Rectal smooth muscle tissue (tissue), 1 donor: ENCODE data around the gene PLCB4.

ENCODE experiments used
- H3K27ac ChIP-seq: one replicate; pipeline ENCODE4 v1.7.0; 2013; ENCODE audit warnings: low read depth, low read length, inconsistent platforms
- H3K27me3 ChIP-seq: one replicate; pipeline ENCODE4 v1.7.0; 2013; ENCODE audit warnings: low read length; ENCODE audit not compliant: control insufficient read depth, insufficient read depth
- H3K36me3 ChIP-seq: one replicate; pipeline ENCODE4 v1.7.0; 2013; ENCODE audit warnings: low read length; ENCODE audit not compliant: control insufficient read depth, insufficient read depth
- H3K4me1 ChIP-seq: one replicate; pipeline ENCODE4 v1.7.0; 2013; ENCODE audit warnings: low read length; ENCODE audit not compliant: control insufficient read depth, insufficient read depth
- H3K4me3 ChIP-seq: one replicate; pipeline ENCODE4 v1.7.0; 2013; ENCODE audit warnings: low read length
- H3K9ac ChIP-seq: one replicate; pipeline ENCODE4 v1.7.0; 2013; ENCODE audit warnings: low read length

Gene PLCB4

DNA sequence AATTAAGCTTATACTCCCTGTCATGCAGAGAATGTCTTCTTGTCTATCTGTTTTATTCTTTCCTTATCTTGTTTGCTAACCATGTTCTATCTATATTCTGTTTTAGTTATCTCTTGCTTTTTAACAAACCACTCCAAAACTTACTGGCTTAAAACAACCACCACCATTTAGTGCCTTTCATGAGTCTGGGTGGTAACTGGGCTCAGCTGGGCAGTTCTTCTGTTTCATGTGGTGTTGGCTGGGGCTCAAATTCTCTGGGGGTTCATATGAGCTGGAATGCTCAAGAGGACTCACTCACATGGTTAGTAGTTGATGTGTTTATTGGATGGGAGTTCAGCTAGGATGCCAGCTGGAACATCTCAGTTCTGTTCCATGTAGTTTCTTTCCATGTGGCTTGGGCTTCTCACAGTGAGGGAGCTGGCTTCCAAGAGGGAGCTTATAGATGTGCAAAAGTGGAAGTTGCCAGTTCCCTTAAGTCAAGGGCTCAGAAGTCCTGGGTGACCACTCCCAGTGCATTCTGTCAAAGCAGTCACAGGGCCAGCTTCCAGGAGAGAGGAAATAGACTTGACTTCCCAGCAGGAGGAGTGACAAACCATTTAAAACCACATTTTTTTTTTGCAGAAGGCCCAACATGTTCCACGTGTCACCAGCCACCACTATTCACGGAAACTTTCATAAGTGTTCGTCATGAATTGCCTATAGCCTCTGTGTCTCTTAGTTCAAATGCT, 70.4 kb downstream of the PLCB4 start:
- no peak overlapping the region for H3K4me3 ChIP-seq
- no peak overlapping the region for H3K9ac ChIP-seq
- no peaks in the 10 kb centered on the region for H3K4me1 ChIP-seq
- H3K27ac ChIP-seq, result no peak overlapping the region
- H3K36me3 ChIP-seq, result no peaks in the 10 kb centered on the region
- H3K27me3 ChIP-seq, result no peaks in the 10 kb centered on the region

GRCh38 chr20:9140162-9140760, 71.4 kb downstream of the PLCB4 start:
- H3K27ac ChIP-seq, result no peak overlapping the region
- no peak overlapping the region for H3K4me3 ChIP-seq
- H3K9ac ChIP-seq, result no peak overlapping the region
- H3K36me3 ChIP-seq, result no peaks in the 10 kb centered on the region
- no peaks in the 10 kb centered on the region for H3K27me3 ChIP-seq
- H3K4me1 ChIP-seq, result no peaks in the 10 kb centered on the region

DNA sequence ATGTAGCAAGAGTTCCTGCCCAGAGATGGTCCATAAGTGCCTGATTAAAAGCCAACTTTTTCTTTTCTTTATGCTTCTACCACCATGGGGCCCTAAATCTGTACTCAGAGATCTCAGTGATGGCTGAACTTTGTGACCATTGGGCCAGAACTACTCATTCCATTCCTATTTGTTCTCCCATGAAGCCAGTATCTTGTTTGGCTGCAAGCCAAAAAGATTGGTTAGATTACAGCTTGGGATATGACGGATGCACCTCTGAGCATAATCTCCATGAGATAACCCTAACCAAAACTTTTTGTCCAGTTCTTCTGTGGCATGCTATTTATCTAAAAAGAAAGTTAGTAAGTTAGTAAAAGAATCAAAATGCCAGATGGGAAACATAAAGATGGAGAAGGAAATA, 72.2 kb downstream of the PLCB4 start:
- no peak overlapping the region for H3K4me3 ChIP-seq
- no peaks in the 10 kb centered on the region for H3K36me3 ChIP-seq
- no peaks in the 10 kb centered on the region for H3K4me1 ChIP-seq
- H3K27me3 ChIP-seq, result no peaks in the 10 kb centered on the region
- no peak overlapping the region for H3K27ac ChIP-seq
- no peak overlapping the region for H3K9ac ChIP-seq

GRCh38 chr20:9141921-9142320, 73.0 kb downstream of the PLCB4 start:
- no peak overlapping the region for H3K27ac ChIP-seq
- H3K36me3 ChIP-seq, result no peaks in the 10 kb centered on the region
- H3K27me3 ChIP-seq, result no peaks in the 10 kb centered on the region
- H3K9ac ChIP-seq, result no peak overlapping the region
- no peaks in the 10 kb centered on the region for H3K4me1 ChIP-seq
- no peak overlapping the region for H3K4me3 ChIP-seq

GRCh38 chr20:9142809-9143208, 73.9 kb downstream of the PLCB4 start:
- Histone ChIP-seq H3K36me3 (no peaks in the 10 kb centered on the region), H3K9ac (no peak overlapping the region), H3K4me3 (no peak overlapping the region), H3K4me1 (no peaks in the 10 kb centered on the region), H3K27me3 (no peaks in the 10 kb centered on the region), H3K27ac (no peak overlapping the region)

DNA sequence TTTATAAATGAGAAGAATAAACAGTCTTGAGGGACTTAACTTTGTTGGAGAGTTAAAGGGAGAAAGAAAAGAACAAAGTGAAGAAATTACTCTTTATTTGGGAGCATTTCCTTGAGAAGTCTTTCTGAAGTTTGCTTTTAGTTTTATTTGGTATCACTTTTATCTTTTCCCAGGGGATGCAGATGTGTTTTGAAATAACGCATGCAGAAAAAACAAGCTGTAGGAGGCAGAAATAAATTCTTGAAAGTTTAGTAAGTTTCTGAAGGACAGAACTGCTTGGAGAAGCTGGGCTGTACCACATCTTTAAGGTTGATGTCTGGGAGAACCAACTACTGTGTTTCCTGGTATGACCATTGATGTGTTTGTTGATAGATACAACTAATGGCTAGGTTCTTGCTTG, 75.0 kb downstream of the PLCB4 start:
- Histone ChIP-seq H3K4me1 (no peaks in the 10 kb centered on the region), H3K27ac (no peak overlapping the region), H3K4me3 (no peak overlapping the region), H3K36me3 (no peaks in the 10 kb centered on the region), H3K27me3 (no peaks in the 10 kb centered on the region), H3K9ac (no peak overlapping the region)

- H3K27ac ChIP-seq, result no peak overlapping the region
Measured at GRCh38 chr20:9144643-9145042, 75.8 kb downstream of the PLCB4 start.

GRCh38 chr20:9145142-9145541, 76.3 kb downstream of the PLCB4 start:
- Histone ChIP-seq H3K4me1 (no peaks in the 10 kb centered on the region), H3K4me3 (no peak overlapping the region), H3K27ac (no peak overlapping the region), H3K36me3 (no peaks in the 10 kb centered on the region), H3K27me3 (no peaks in the 10 kb centered on the region), H3K9ac (no peak overlapping the region)

More at GRCh38 chr20:9144643-9145042, 75.8 kb downstream of the PLCB4 start:
- Histone ChIP-seq H3K27me3 (no peaks in the 10 kb centered on the region), H3K4me1 (no peaks in the 10 kb centered on the region), H3K9ac (no peak overlapping the region), H3K4me3 (no peak overlapping the region), H3K36me3 (no peaks in the 10 kb centered on the region)

DNA sequence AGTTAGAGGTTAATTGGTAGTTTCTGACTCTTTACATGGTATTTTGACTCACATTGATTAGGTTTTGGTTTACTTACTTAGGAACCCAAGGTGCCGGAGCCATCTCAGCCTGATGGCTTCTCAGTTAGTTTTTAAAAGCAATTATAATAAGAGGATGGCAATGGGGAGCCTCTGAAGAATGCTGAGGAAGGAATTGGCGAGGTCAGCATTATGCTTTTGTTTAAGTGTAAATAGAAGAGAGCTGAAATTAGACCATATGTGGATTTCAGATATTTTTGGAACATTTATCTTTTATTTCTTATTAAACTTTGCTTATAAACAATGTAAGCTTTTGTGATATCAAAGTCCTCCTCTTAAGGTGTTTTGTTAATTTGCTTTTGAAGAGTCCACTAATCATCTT, 77.8 kb downstream of the PLCB4 start:
- Histone ChIP-seq H3K27me3 (no peaks in the 10 kb centered on the region), H3K4me3 (no peak overlapping the region), H3K9ac (no peak overlapping the region), H3K36me3 (no peaks in the 10 kb centered on the region), H3K4me1 (no peaks in the 10 kb centered on the region), H3K27ac (no peak overlapping the region)

GRCh38 chr20:9147547-9148024, 78.7 kb downstream of the PLCB4 start:
- no peak overlapping the region for H3K9ac ChIP-seq
- H3K27me3 ChIP-seq, result no peaks in the 10 kb centered on the region
- no peak overlapping the region for H3K27ac ChIP-seq
- H3K36me3 ChIP-seq, result no peaks in the 10 kb centered on the region
- H3K4me1 ChIP-seq, result no peaks in the 10 kb centered on the region
- H3K4me3 ChIP-seq, result no peak overlapping the region

DNA sequence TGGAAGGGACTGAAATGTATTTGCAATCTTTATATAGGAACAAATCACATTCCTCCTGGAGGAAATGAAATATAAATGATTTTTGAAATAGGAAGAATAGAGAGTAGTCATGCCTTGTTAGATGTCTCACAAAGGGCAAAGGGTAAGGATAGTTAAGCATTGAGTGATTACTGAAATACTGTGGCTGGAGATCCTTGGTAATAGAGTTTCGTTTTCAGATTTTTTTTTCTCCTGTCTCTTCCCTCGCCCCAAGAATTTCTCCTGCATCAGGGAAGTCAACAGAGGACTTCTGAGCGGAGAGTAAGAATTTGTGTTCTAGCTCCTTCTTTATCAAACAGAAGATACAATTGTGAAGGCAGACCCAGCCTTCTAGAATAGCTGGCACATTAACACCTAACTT, 79.4 kb downstream of the PLCB4 start:
- Histone ChIP-seq H3K4me1 (no peaks in the 10 kb centered on the region), H3K9ac (no peak overlapping the region), H3K4me3 (no peak overlapping the region), H3K27ac (no peak overlapping the region), H3K36me3 (no peaks in the 10 kb centered on the region), H3K27me3 (no peaks in the 10 kb centered on the region)

DNA sequence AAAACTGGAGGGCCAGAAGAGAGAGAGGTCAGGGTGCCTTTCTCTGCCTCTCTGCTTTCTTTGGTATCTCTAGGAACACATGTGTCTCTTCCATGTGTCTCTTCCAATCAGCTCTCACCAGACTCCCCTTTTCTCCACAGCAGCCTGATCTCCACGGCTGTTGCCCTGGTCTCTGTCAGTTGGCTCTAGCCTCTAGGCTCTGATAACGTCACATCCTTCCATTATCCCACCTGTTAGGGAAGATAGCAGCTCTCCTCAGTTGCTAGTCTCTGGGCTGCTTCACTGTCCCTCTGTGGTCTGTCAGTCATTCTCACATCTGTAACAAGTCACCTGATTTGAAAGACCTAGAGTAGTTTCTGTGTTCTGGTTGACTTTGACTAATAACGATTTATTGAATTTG, 80.2 kb downstream of the PLCB4 start:
- H3K27ac ChIP-seq, result no peak overlapping the region
- no peaks in the 10 kb centered on the region for H3K4me1 ChIP-seq
- H3K27me3 ChIP-seq, result no peaks in the 10 kb centered on the region
- no peak overlapping the region for H3K9ac ChIP-seq
- no peaks in the 10 kb centered on the region for H3K36me3 ChIP-seq
- no peak overlapping the region for H3K4me3 ChIP-seq

GRCh38 chr20:9149796-9150195, 80.9 kb downstream of the PLCB4 start:
- H3K4me1 ChIP-seq, result no peaks in the 10 kb centered on the region
- H3K27me3 ChIP-seq, result no peaks in the 10 kb centered on the region
- no peak overlapping the region for H3K4me3 ChIP-seq
- H3K27ac ChIP-seq, result no peak overlapping the region
- H3K36me3 ChIP-seq, result no peaks in the 10 kb centered on the region
- no peak overlapping the region for H3K9ac ChIP-seq
